Endothelial cell of umbilical vein (primary cell): ENCODE results near the gene ASS1. TPM values are rescaled to one million over a fixed set of nuclear protein-coding genes. Genes with fewer than 3 reads are reported as not detected.

Experiments used
- BruUV-seq: library from RNA; stranded (reverse); fragments of 400-500 nt; replicated peaks from 2 replicates; lab custom pipeline; 2021; lab: Mats Ljungman, UMichigan
- CTCF ChIA-PET: fragments of 300-600, 350-600 bp; sonication (Branson Sonifier 250); formaldehyde crosslinking; loops from one replicate; lab custom pipeline; 2021; ENCODE audit warnings: antibody characterized with exemption, inconsistent platforms; lab: Charles Lee
- POLR2A ChIA-PET: fragments of 300-600, 350-600 bp; sonication (Branson Sonifier 250); formaldehyde crosslinking; loops from one replicate; lab custom pipeline; 2021; ENCODE audit warnings: antibody characterized with exemption, inconsistent platforms; lab: Charles Lee
- DNase-seq: peaks from one replicate; pipeline ENCODE4 v3.0.0-alpha.2; 2011; ENCODE audit warnings: low read depth, low spot score
- FAIRE-seq: peaks from 2 replicates; lab custom pipeline; 2011; peaks lifted over from hg19 to GRCh38; lab: Jason Lieb, UNC
- H2AFZ ChIP-seq: 2 replicates; pipeline ENCODE4 v1.6.0; 2012; ENCODE audit warnings: low read depth, low read length, control low read depth, inconsistent platforms
- H3K27ac ChIP-seq: 2 replicates; pipeline ENCODE4 v1.5.1; 2011; ENCODE audit warnings: low read depth, mild to moderate bottlenecking, control low read depth, low read length, moderate library complexity; ENCODE audit not compliant: insufficient read depth
- H3K27me3 ChIP-seq, 2 experiments: 2 replicates each; pipeline versions ENCODE4 v1.6.0 to v1.6.1; 2011; ENCODE audit warnings: low read length in 2 of 2, mixed read lengths in 1 of 2; ENCODE audit not compliant: control insufficient read depth in 2 of 2, insufficient read depth in 2 of 2
- H3K36me3 ChIP-seq, 2 experiments: 2 replicates in 1 of 2; 3 replicates in 1 of 2; pipeline ENCODE4 v1.5.1; 2011; ENCODE audit warnings: low read length in 2 of 2, mild to moderate bottlenecking in 1 of 2, moderate library complexity in 1 of 2; ENCODE audit not compliant: control insufficient read depth in 2 of 2, insufficient read depth in 2 of 2; ENCODE audit errors: extremely low read depth in 1 of 2
- H3K4me1 ChIP-seq: 3 replicates; pipeline ENCODE4 v1.5.1; 2011; ENCODE audit warnings: mild to moderate bottlenecking, low read length; ENCODE audit not compliant: control insufficient read depth, insufficient read depth; ENCODE audit errors: extremely low read depth
- H3K4me2 ChIP-seq: 2 replicates; pipeline ENCODE4 v1.6.1; 2011; ENCODE audit warnings: low read length, control low read depth, mixed read lengths; ENCODE audit not compliant: insufficient read depth
- H3K4me3 ChIP-seq, 3 experiments: fragments of 200-600 bp in 1 of 3; sonication (generic), shearing (Covaris generic) in 1 of 3; replicated peaks in 1 of 3; 2 replicates each; pipeline ENCODE4 v1.5.1; 2011 to 2016; ENCODE audit warnings: control low read depth in 3 of 3, low read length in 3 of 3, mild to moderate bottlenecking in 2 of 3, inconsistent platforms in 1 of 3, low read depth in 1 of 3, moderate library complexity in 1 of 3; ENCODE audit not compliant: insufficient read depth in 1 of 3
- H3K79me2 ChIP-seq: 2 replicates; pipeline ENCODE4 v1.6.0; 2012; ENCODE audit warnings: low read length, inconsistent platforms; ENCODE audit not compliant: control insufficient read depth, insufficient read depth
- H3K9ac ChIP-seq: replicated peaks from 2 replicates; pipeline ENCODE3; 2011; ENCODE audit warnings: low read length, control low read depth; ENCODE audit not compliant: insufficient read depth; ENCODE audit errors: extremely low read depth
- H3K9me1 ChIP-seq: replicated peaks from 3 replicates; pipeline ENCODE4 v1.6.0; 2011; ENCODE audit warnings: mild to moderate bottlenecking, low read length; ENCODE audit not compliant: control insufficient read depth, insufficient read depth; ENCODE audit errors: extremely low read depth
- H3K9me3 ChIP-seq: replicated peaks from 2 replicates; pipeline ENCODE4 v1.5.1; 2012; ENCODE audit warnings: low read length, inconsistent platforms; ENCODE audit not compliant: control insufficient read depth, insufficient read depth
- H4K20me1 ChIP-seq: replicated peaks from 2 replicates; pipeline ENCODE3; 2011; ENCODE audit warnings: mild to moderate bottlenecking, low read length; ENCODE audit not compliant: control insufficient read depth, insufficient read depth; ENCODE audit errors: extremely low read depth
- GATA2 ChIP-seq: IDR thresholded peaks from 2 replicates; pipeline ENCODE4 v1.7.0; 2011; ENCODE audit warnings: low read depth, mild to moderate bottlenecking, moderate library complexity, mixed read lengths, low read length; ENCODE audit not compliant: insufficient read length, insufficient read depth
- MYC ChIP-seq: IDR thresholded peaks from one replicate; pipeline ENCODE4 v1.6.1; 2011; ENCODE audit warnings: mild to moderate bottlenecking, low read depth, low read length
- POLR2A ChIP-seq: IDR thresholded peaks from 2 replicates; pipeline ENCODE4 v1.6.1; 2012; ENCODE audit warnings: low read depth, mild to moderate bottlenecking, control low read depth, low read length
- dilution Hi-C: fragments of 300-500 bp; cut with MboI; formaldehyde crosslinking; loops from one replicate; pipeline ENCODE4 v1.15.0; 2019; ENCODE audit warnings: low sequenced_read_pairs; ENCODE audit not compliant: extremely low pct_ligation_motif_present
- intact Hi-C: fragments of 100-400 bp; cut with micrococcal nuclease; formaldehyde crosslinking; loops from one replicate; pipeline ENCODE4 v1.10.0; 2022
- polyA plus RNA-seq, 4 experiments: library from polyadenylated mRNA; depleted of rRNA in 3 of 4; stranded (reverse) in 3 of 4; unstranded in 1 of 4; fragments of >200 nt; gene quantifications; 2 replicates each; pipeline versions ENCODE4 v1.2.1 to v1.2.3, GENCODE V29; 2011 to 2012; ENCODE audit warnings: missing spikeins in 1 of 4
- total RNA-seq: library from RNA; stranded (reverse); gene quantifications from 2 replicates; pipeline ENCODE4 v1.2.3, GENCODE V29; 2021
- TF ChIP-seq, protein P1 (sequence below), 2 donors: IDR thresholded peaks; 1 replicate in 1 of 2; 2 replicates in 1 of 2; pipeline ENCODE4 v1.5.1; 2011; ENCODE audit warnings: low read length in 2 of 2, mild to moderate bottlenecking in 2 of 2, moderate library complexity in 2 of 2, control low read depth in 1 of 2, inconsistent platforms in 1 of 2, low read depth in 1 of 2; ENCODE audit not compliant: insufficient read depth in 1 of 2; ENCODE audit errors: extremely low read depth in 1 of 2
- TF ChIP-seq, protein P2 (sequence below): IDR thresholded peaks from 2 replicates; pipeline ENCODE4 v1.6.1; 2011; ENCODE audit not compliant: insufficient read depth, insufficient read length

The ASS1 gene
- total and polyA plus RNA-seq, 2 donors (not counting 3 experiments of a cell fraction or from before 2014, with no cell fraction given), result 3.6 to 12.4 TPM

DNA sequence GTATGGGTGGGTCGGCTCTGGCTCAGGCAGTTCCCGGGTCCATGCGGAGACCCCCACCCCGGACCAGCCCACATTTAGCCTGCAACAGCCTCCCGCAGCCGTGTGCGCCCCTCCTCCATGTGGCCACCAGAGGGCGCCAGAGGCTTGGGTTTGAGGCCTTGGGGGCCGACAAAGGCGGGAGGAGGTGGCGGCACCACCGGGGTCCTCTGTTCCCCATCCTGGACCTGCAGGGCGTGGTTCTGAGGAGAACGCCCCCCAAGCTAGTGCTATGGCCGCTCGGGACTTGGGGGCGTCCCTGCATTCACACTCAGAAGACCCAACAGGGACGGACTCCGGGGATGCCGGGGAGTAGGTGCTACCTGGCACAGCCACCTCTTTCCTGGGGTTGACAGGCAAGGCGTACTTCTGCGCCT, 16.5 kb downstream of the ASS1 start:
- no peak overlapping the region for H3K9ac ChIP-seq
- no peaks in the 10 kb centered on the region for H3K9me3 ChIP-seq
- H4K20me1 ChIP-seq, result no peaks in the 10 kb centered on the region
- intact Hi-C loops (loop anchor here (1.0 kb wide), 1 partner anchor 221 kb away; no protein-coding TSS in a partner anchor), dilution Hi-C loops (no loop called here)
- DNase-seq (peak; percentile 28), FAIRE-seq (peak; percentile 84)
- CTCF ChIA-PET, result interaction anchor here (1.1 to 10.3 kb wide), 6 partner anchors 12 to 228 kb away, joined by 3 to 163 read pairs (median 6); no protein-coding TSS in a partner anchor
- H3K4me1 ChIP-seq, result no peaks in the 10 kb centered on the region
- no peaks in the 10 kb centered on the region for H3K9me1 ChIP-seq
- TF ChIP-seq, protein P1, sequence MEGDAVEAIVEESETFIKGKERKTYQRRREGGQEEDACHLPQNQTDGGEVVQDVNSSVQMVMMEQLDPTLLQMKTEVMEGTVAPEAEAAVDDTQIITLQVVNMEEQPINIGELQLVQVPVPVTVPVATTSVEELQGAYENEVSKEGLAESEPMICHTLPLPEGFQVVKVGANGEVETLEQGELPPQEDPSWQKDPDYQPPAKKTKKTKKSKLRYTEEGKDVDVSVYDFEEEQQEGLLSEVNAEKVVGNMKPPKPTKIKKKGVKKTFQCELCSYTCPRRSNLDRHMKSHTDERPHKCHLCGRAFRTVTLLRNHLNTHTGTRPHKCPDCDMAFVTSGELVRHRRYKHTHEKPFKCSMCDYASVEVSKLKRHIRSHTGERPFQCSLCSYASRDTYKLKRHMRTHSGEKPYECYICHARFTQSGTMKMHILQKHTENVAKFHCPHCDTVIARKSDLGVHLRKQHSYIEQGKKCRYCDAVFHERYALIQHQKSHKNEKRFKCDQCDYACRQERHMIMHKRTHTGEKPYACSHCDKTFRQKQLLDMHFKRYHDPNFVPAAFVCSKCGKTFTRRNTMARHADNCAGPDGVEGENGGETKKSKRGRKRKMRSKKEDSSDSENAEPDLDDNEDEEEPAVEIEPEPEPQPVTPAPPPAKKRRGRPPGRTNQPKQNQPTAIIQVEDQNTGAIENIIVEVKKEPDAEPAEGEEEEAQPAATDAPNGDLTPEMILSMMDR (IDR thresholded peaks at IDR 0.05; ENCODE audit: extremely low read depth in 1 of 2, insufficient read depth in 1 of 2, low read depth in 1 of 2, low read length in 2 of 2), result peak; percentile 66 to 93
- TF ChIP-seq, protein P2, sequence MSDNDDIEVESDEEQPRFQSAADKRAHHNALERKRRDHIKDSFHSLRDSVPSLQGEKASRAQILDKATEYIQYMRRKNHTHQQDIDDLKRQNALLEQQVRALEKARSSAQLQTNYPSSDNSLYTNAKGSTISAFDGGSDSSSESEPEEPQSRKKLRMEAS, result no peak
- TF ChIP-seq MYC, result no peak
- BruUV-seq, result no TSS peak
- no peak overlapping the region for H3K27ac ChIP-seq
- no peak overlapping the region for H2AFZ ChIP-seq
- POLR2A ChIA-PET, result no interaction called here
- H3K4me2 ChIP-seq, result no peak overlapping the region
- no peaks in the 10 kb centered on the region for H3K27me3 ChIP-seq
- no peaks in the 10 kb centered on the region for H3K36me3 ChIP-seq
- H3K79me2 ChIP-seq, result no peaks in the 10 kb centered on the region
- H3K4me3 ChIP-seq, result no peak overlapping the region

DNA sequence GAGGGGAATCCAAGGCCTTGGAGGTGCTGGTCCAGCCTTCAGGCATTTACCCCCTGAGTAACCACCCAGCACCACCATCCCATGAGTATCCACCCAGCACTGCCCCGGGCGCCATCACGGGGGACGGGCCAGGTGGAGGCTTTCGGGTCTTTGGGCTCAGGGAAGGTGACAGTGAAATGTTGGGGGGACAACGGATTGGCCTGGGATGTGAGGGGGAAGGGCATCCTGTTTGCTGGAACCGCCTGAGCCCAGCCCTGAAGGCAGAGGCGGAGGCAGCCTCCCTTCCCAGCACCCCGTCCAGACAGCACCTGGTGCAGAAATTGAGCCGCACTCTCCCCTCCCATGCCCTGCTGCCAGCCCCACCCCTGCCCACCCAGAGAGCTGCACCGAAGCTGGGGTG, 17.0 kb downstream of the ASS1 start:
- no peaks in the 10 kb centered on the region for H3K9me1 ChIP-seq
- H4K20me1 ChIP-seq, result no peaks in the 10 kb centered on the region
- no peaks in the 10 kb centered on the region for H3K79me2 ChIP-seq
- H3K4me2 ChIP-seq, result no peak overlapping the region
- no peak for DNase-seq
- dilution Hi-C loops (no loop called here), intact Hi-C loops (loop anchor here (1.0 kb wide), 1 partner anchor 221 kb away; no protein-coding TSS in a partner anchor)
- no peak overlapping the region for H3K4me3 ChIP-seq
- H3K27me3 ChIP-seq, result no peaks in the 10 kb centered on the region
- CTCF ChIA-PET, result interaction anchor here (1.3 to 10.3 kb wide), 3 partner anchors 220 to 228 kb away, joined by 5 to 163 read pairs (median 101); no protein-coding TSS in a partner anchor
- no peak overlapping the region for H3K9ac ChIP-seq
- H3K4me1 ChIP-seq, result no peaks in the 10 kb centered on the region
- H2AFZ ChIP-seq, result no peak overlapping the region
- no peaks in the 10 kb centered on the region for H3K36me3 ChIP-seq
- FAIRE-seq, result no peak
- TF ChIP-seq POLR2A, result no peak
- TF ChIP-seq, protein P2, result no peak
- no peak for TF ChIP-seq GATA2
- BruUV-seq, result no TSS peak
- POLR2A ChIA-PET, result no interaction called here
- H3K9me3 ChIP-seq, result no peaks in the 10 kb centered on the region
- H3K27ac ChIP-seq, result no peak overlapping the region
